Measurements from ENCODE around the gene C6orf15.

C6orf15 gene

GRCh38 chr6:31131595-31131994, 19.2 kb upstream of the C6orf15 start:
- no peak overlapping the region for H2AFZ ChIP-seq (ENCODE audit: low read length)
- H3K27ac ChIP-seq (replicated peaks; ENCODE audit: low read length) = no peak overlapping the region
- no peak overlapping the region for H3K4ac ChIP-seq (ENCODE audit: low read length)
- H3K18ac ChIP-seq (ENCODE audit: low read length) = no peak overlapping the region
- no peak overlapping the region for H2BK12ac ChIP-seq (ENCODE audit: low read length)
- peaks cover 0 to 8% (median 0%) of the 10 kb centered on the region in 3 experiments for H3K27me3 ChIP-seq (ENCODE audit: control insufficient read depth in 3 of 3, insufficient read depth in 3 of 3, low read depth in 1 of 3, low read length in 3 of 3)
- no peak overlapping the region for H2BK15ac ChIP-seq (ENCODE audit: low read length)
- H2BK120ac ChIP-seq (ENCODE audit: low read depth, low read length) = no peak overlapping the region
- no peak overlapping the region for H3K23ac ChIP-seq (ENCODE audit: low read depth, low read length, poor library complexity)
- H3K36me3 ChIP-seq (replicated peaks in 1 of 2; ENCODE audit: control insufficient read depth in 2 of 2, insufficient read depth in 2 of 2, low read length in 2 of 2) = no peaks in the 10 kb centered on the region
- no CpG with 5 or more reads among the region's 3 CpGs for WGBS, 2 donors (ENCODE audit: extremely low coverage in 2 of 2, insufficient read length in 2 of 2, insufficient replicate concordance in 1 of 2)
- peaks cover 0 to 2% of the 10 kb centered on the region in 2 donors for H3K4me1 ChIP-seq (ENCODE audit: control insufficient read depth in 2 of 2, insufficient read depth in 1 of 2, low read depth in 1 of 2, low read length in 2 of 2)
- H2AK5ac ChIP-seq (ENCODE audit: low read depth, low read length) = no peak overlapping the region
- no peak overlapping the region for H4K8ac ChIP-seq (ENCODE audit: low read depth, low read length)
- H2BK5ac ChIP-seq (ENCODE audit: low read length) = no peak overlapping the region
- H3K4me3 ChIP-seq (ENCODE audit: low read length in 2 of 2) = no peak overlapping the region
- H3K79me1 ChIP-seq (ENCODE audit: low read depth, low read length) = no peaks in the 10 kb centered on the region
- no peak overlapping the region for H3K14ac ChIP-seq (ENCODE audit: low read length)
- DNase-seq (ENCODE audit: low spot score) = no peak
- H4K91ac ChIP-seq (ENCODE audit: low read depth, low read length, poor library complexity) = no peak overlapping the region
- no peak overlapping the region for H3K9ac ChIP-seq (ENCODE audit: low read depth, low read length, poor library complexity)
- H3K4me2 ChIP-seq (ENCODE audit: insufficient read depth, low read length, poor library complexity, severe bottlenecking) = no peak overlapping the region
- H3K9me3 ChIP-seq (replicated peaks in 1 of 2; ENCODE audit: control insufficient read depth in 2 of 2, insufficient read depth in 1 of 2, low read depth in 1 of 2, low read length in 2 of 2) = no peaks in the 10 kb centered on the region

GRCh38 chr6:31130751-31131150, 18.4 kb upstream of the C6orf15 start:
- Histone ChIP-seq H3K4me1 (ENCODE audit: control insufficient read depth in 2 of 2, insufficient read depth in 1 of 2, low read depth in 1 of 2, low read length in 2 of 2) (peaks cover 0 to 4% of the 10 kb centered on the region in 2 donors), H3K23ac (ENCODE audit: low read depth, low read length, poor library complexity) (no peak overlapping the region)

GRCh38 chr6:31129130-31129529, 16.8 kb upstream of the C6orf15 start:
- peaks cover 3 to 10% of the 10 kb centered on the region in 2 donors for H3K4me1 ChIP-seq (ENCODE audit: control insufficient read depth in 2 of 2, insufficient read depth in 1 of 2, low read depth in 1 of 2, low read length in 2 of 2)
- no peak overlapping the region for H3K27ac ChIP-seq (replicated peaks; ENCODE audit: low read length)
- no peak overlapping the region for H3K9ac ChIP-seq (ENCODE audit: low read depth, low read length, poor library complexity)
- H3K9me3 ChIP-seq (replicated peaks in 1 of 2; ENCODE audit: control insufficient read depth in 2 of 2, insufficient read depth in 1 of 2, low read depth in 1 of 2, low read length in 2 of 2) = no peaks in the 10 kb centered on the region
- H3K79me1 ChIP-seq (ENCODE audit: low read depth, low read length) = no peaks in the 10 kb centered on the region
- no peak overlapping the region for H2AK5ac ChIP-seq (ENCODE audit: low read depth, low read length)
- H3K4ac ChIP-seq (ENCODE audit: low read length) = no peak overlapping the region
- DNase-seq (ENCODE audit: low spot score) = no peak
- H2BK5ac ChIP-seq (ENCODE audit: low read length) = no peak overlapping the region
- H3K4me3 ChIP-seq (ENCODE audit: low read length in 2 of 2) = no peak overlapping the region
- H3K14ac ChIP-seq (ENCODE audit: low read length) = no peak overlapping the region
- no peak overlapping the region for H4K8ac ChIP-seq (ENCODE audit: low read depth, low read length)
- H4K91ac ChIP-seq (ENCODE audit: low read depth, low read length, poor library complexity) = no peak overlapping the region
- no CpG with 5 or more reads among the region's 4 CpGs for WGBS, 2 donors (ENCODE audit: extremely low coverage in 2 of 2, insufficient read length in 2 of 2, insufficient replicate concordance in 1 of 2)
- no peak overlapping the region for H2BK15ac ChIP-seq (ENCODE audit: low read length)
- peaks cover 0 to 20% (median 0%) of the 10 kb centered on the region in 3 experiments for H3K27me3 ChIP-seq (ENCODE audit: control insufficient read depth in 3 of 3, insufficient read depth in 3 of 3, low read depth in 1 of 3, low read length in 3 of 3)
- H3K23ac ChIP-seq (ENCODE audit: low read depth, low read length, poor library complexity) = no peak overlapping the region
- H2AFZ ChIP-seq (ENCODE audit: low read length) = no peak overlapping the region
- no peak overlapping the region for H2BK120ac ChIP-seq (ENCODE audit: low read depth, low read length)
- H2BK12ac ChIP-seq (ENCODE audit: low read length) = no peak overlapping the region
- H3K36me3 ChIP-seq (replicated peaks in 1 of 2; ENCODE audit: control insufficient read depth in 2 of 2, insufficient read depth in 2 of 2, low read length in 2 of 2) = no peaks in the 10 kb centered on the region
- no peak overlapping the region for H3K18ac ChIP-seq (ENCODE audit: low read length)
- H3K4me2 ChIP-seq (ENCODE audit: insufficient read depth, low read length, poor library complexity, severe bottlenecking) = no peak overlapping the region

More at GRCh38 chr6:31130751-31131150, 18.4 kb upstream of the C6orf15 start:
- H3K36me3 ChIP-seq (replicated peaks in 1 of 2; ENCODE audit: control insufficient read depth in 2 of 2, insufficient read depth in 2 of 2, low read length in 2 of 2) = no peaks in the 10 kb centered on the region
- H2AFZ ChIP-seq (ENCODE audit: low read length) = no peak overlapping the region
- H2BK12ac ChIP-seq (ENCODE audit: low read length) = no peak overlapping the region
- H3K18ac ChIP-seq (ENCODE audit: low read length) = no peak overlapping the region
- H3K27ac ChIP-seq (replicated peaks; ENCODE audit: low read length) = no peak overlapping the region
- DNase-seq (ENCODE audit: low spot score) = no peak
- WGBS, 2 donors (ENCODE audit: extremely low coverage in 2 of 2, insufficient read length in 2 of 2, insufficient replicate concordance in 1 of 2) = no CpG with 5 or more reads among the region's 3 CpGs
- no peak overlapping the region for H3K4ac ChIP-seq (ENCODE audit: low read length)
- H3K9me3 ChIP-seq (replicated peaks in 1 of 2; ENCODE audit: control insufficient read depth in 2 of 2, insufficient read depth in 1 of 2, low read depth in 1 of 2, low read length in 2 of 2) = no peaks in the 10 kb centered on the region
- no peak overlapping the region for H3K4me3 ChIP-seq (ENCODE audit: low read length in 2 of 2)
- H3K9ac ChIP-seq (ENCODE audit: low read depth, low read length, poor library complexity) = no peak overlapping the region
- H3K27me3 ChIP-seq (ENCODE audit: control insufficient read depth in 3 of 3, insufficient read depth in 3 of 3, low read depth in 1 of 3, low read length in 3 of 3) = peaks cover 0 to 9% (median 0%) of the 10 kb centered on the region in 3 experiments
- no peak overlapping the region for H4K8ac ChIP-seq (ENCODE audit: low read depth, low read length)
- H2BK15ac ChIP-seq (ENCODE audit: low read length) = no peak overlapping the region
- H2BK5ac ChIP-seq (ENCODE audit: low read length) = no peak overlapping the region
- H3K14ac ChIP-seq (ENCODE audit: low read length) = no peak overlapping the region
- no peak overlapping the region for H3K4me2 ChIP-seq (ENCODE audit: insufficient read depth, low read length, poor library complexity, severe bottlenecking)
- no peak overlapping the region for H4K91ac ChIP-seq (ENCODE audit: low read depth, low read length, poor library complexity)
- H2AK5ac ChIP-seq (ENCODE audit: low read depth, low read length) = no peak overlapping the region
- H3K79me1 ChIP-seq (ENCODE audit: low read depth, low read length) = no peaks in the 10 kb centered on the region
- H2BK120ac ChIP-seq (ENCODE audit: low read depth, low read length) = no peak overlapping the region

GRCh38 chr6:31128093-31128676, 15.8 kb upstream of the C6orf15 start:
- Histone ChIP-seq H3K4me3 (ENCODE audit: low read length in 2 of 2) (no peak overlapping the region), H3K4me1 (ENCODE audit: control insufficient read depth in 2 of 2, insufficient read depth in 1 of 2, low read depth in 1 of 2, low read length in 2 of 2) (peaks cover 3 to 14% of the 10 kb centered on the region in 2 donors), H2BK120ac (ENCODE audit: low read depth, low read length) (no peak overlapping the region), H3K4me2 (ENCODE audit: insufficient read depth, low read length, poor library complexity, severe bottlenecking) (no peak overlapping the region), H2AFZ (ENCODE audit: low read length) (no peak overlapping the region), H3K9me3 (replicated peaks in 1 of 2; ENCODE audit: control insufficient read depth in 2 of 2, insufficient read depth in 1 of 2, low read depth in 1 of 2, low read length in 2 of 2) (no peaks in the 10 kb centered on the region), H3K9ac (ENCODE audit: low read depth, low read length, poor library complexity) (no peak overlapping the region), H3K79me1 (ENCODE audit: low read depth, low read length) (no peaks in the 10 kb centered on the region), H2AK5ac (ENCODE audit: low read depth, low read length) (no peak overlapping the region), H4K8ac (ENCODE audit: low read depth, low read length) (no peak overlapping the region), H4K91ac (ENCODE audit: low read depth, low read length, poor library complexity) (no peak overlapping the region), H2BK15ac (ENCODE audit: low read length) (no peak overlapping the region), H3K14ac (ENCODE audit: low read length) (no peak overlapping the region), H3K18ac (ENCODE audit: low read length) (no peak overlapping the region), H3K36me3 (replicated peaks in 1 of 2; ENCODE audit: control insufficient read depth in 2 of 2, insufficient read depth in 2 of 2, low read length in 2 of 2) (no peaks in the 10 kb centered on the region), H3K27me3 (ENCODE audit: control insufficient read depth in 3 of 3, insufficient read depth in 3 of 3, low read depth in 1 of 3, low read length in 3 of 3) (peaks cover 0 to 25% (median 0%) of the 10 kb centered on the region in 3 experiments), H3K4ac (ENCODE audit: low read length) (no peak overlapping the region), H2BK5ac (ENCODE audit: low read length) (no peak overlapping the region), H3K23ac (ENCODE audit: low read depth, low read length, poor library complexity) (no peak overlapping the region), H2BK12ac (ENCODE audit: low read length) (no peak overlapping the region), H3K27ac (replicated peaks; ENCODE audit: low read length) (no peak overlapping the region)
- peak; percentile 57 for DNase-seq (ENCODE audit: low spot score)
- no CpG with 5 or more reads among the region's 8 CpGs for WGBS, 2 donors (ENCODE audit: extremely low coverage in 2 of 2, insufficient read length in 2 of 2, insufficient replicate concordance in 1 of 2)

Data from neuronal stem cell (in vitro differentiated cells).